Measurements from ENCODE around the gene PPM1L.

The PPM1L gene

DNA sequence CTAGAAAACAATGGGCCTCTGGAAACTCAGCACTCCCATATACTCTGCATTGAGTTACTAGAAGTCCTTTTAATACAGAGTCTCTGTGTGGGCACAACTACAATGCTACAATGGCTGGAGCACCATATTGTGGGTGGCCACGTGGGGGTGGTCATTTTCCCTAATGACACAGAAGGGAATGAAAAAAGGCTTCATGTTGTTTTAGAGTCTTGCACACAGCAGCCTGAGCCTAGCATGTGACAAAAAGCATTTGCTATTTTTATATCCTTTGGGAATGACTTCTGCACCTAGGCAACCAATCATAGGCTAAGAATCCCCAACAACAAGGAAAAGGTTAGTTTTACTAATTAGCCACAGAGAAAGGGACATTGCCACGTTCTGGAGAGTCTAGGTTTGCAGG, 120.6 kb downstream of the PPM1L start:
- no peak overlapping the region for H3K4me3 ChIP-seq (ENCODE audit: low read length)
- H4K20me1 ChIP-seq (ENCODE audit: insufficient read depth, low read length) = no peaks in the 10 kb centered on the region
- H3F3A ChIP-seq (ENCODE audit: insufficient read depth, low read length) = no peaks in the 10 kb centered on the region
- no peak overlapping the region for H2AFZ ChIP-seq (ENCODE audit: low read length)
- no peaks in the 10 kb centered on the region for H3K79me2 ChIP-seq (ENCODE audit: low read length)
- H3K4me1 ChIP-seq (ENCODE audit: low read length) = no peaks in the 10 kb centered on the region
- DNase-seq = no peak
- no peak overlapping the region for H3K4me2 ChIP-seq (ENCODE audit: low read depth, low read length)
- no peaks in the 10 kb centered on the region for H3K36me3 ChIP-seq (replicated peaks; ENCODE audit: insufficient read depth, low read length)
- H3K9me2 ChIP-seq (replicated peaks; ENCODE audit: insufficient read depth, low read length) = no peaks in the 10 kb centered on the region
- TF ChIP-seq EZH2 (optimal IDR thresholded peaks at IDR 0.05; ENCODE audit: low read depth, low read length) (no peak), EZH2phosphoT487 (IDR thresholded peaks at IDR 0.05; ENCODE audit: low read length) (no peak), CTCF (IDR thresholded peaks at IDR 0.05; ENCODE audit: low read length) (no peak)
- no peak overlapping the region for H3K27ac ChIP-seq (ENCODE audit: low read length)
- no peaks in the 10 kb centered on the region for H3K9me3 ChIP-seq (replicated peaks; ENCODE audit: insufficient read depth, low read length)
- no peaks in the 10 kb centered on the region for H3K27me3 ChIP-seq (replicated peaks; ENCODE audit: insufficient read depth, low read length)
- H3K9ac ChIP-seq (ENCODE audit: low read length) = no peak overlapping the region

DNA sequence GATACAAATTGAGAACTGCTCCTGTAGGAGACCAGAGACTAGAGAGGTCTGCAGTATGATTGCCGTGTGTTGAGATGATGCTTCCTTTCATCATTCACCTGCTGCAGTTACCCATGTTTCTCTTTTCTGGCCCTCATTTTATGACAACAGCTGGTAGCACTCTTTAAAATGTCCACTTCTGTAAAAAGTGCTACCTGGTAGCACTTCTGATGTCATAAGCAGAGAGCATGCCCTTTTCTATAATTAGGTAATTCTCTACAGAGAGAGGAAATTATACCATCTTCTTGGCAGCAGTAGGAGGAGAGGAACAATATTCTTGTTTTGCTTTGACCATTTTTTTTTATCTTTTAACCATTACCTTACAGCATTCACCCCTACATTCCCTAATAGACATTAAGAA, 123.8 kb downstream of the PPM1L start:
- H3K36me3 ChIP-seq (replicated peaks; ENCODE audit: insufficient read depth, low read length) = no peaks in the 10 kb centered on the region
- no peak overlapping the region for H3K4me2 ChIP-seq (ENCODE audit: low read depth, low read length)
- no peaks in the 10 kb centered on the region for H3F3A ChIP-seq (ENCODE audit: insufficient read depth, low read length)
- H3K9me3 ChIP-seq (replicated peaks; ENCODE audit: insufficient read depth, low read length) = no peaks in the 10 kb centered on the region
- no peak for DNase-seq
- no peak overlapping the region for H3K27ac ChIP-seq (ENCODE audit: low read length)
- no peak overlapping the region for H3K4me3 ChIP-seq (ENCODE audit: low read length)
- no peaks in the 10 kb centered on the region for H3K9me2 ChIP-seq (replicated peaks; ENCODE audit: insufficient read depth, low read length)
- H3K4me1 ChIP-seq (ENCODE audit: low read length) = no peaks in the 10 kb centered on the region
- TF ChIP-seq EZH2phosphoT487 (IDR thresholded peaks at IDR 0.05; ENCODE audit: low read length) (no peak), EZH2 (optimal IDR thresholded peaks at IDR 0.05; ENCODE audit: low read depth, low read length) (no peak), CTCF (IDR thresholded peaks at IDR 0.05; ENCODE audit: low read length) (no peak)
- H2AFZ ChIP-seq (ENCODE audit: low read length) = no peak overlapping the region
- no peaks in the 10 kb centered on the region for H3K27me3 ChIP-seq (replicated peaks; ENCODE audit: insufficient read depth, low read length)
- H3K79me2 ChIP-seq (ENCODE audit: low read length) = no peaks in the 10 kb centered on the region
- H3K9ac ChIP-seq (ENCODE audit: low read length) = no peak overlapping the region
- H4K20me1 ChIP-seq (ENCODE audit: insufficient read depth, low read length) = no peaks in the 10 kb centered on the region

GRCh38 chr3:160883373-160883772, 127.3 kb downstream of the PPM1L start:
- Histone ChIP-seq H3K4me3 (ENCODE audit: low read length) (no peak overlapping the region), H3K9ac (ENCODE audit: low read length) (no peak overlapping the region), H3K79me2 (ENCODE audit: low read length) (no peaks in the 10 kb centered on the region), H3K36me3 (replicated peaks; ENCODE audit: insufficient read depth, low read length) (no peaks in the 10 kb centered on the region), H3K9me3 (replicated peaks; ENCODE audit: insufficient read depth, low read length) (no peaks in the 10 kb centered on the region), H3K27me3 (replicated peaks; ENCODE audit: insufficient read depth, low read length) (no peaks in the 10 kb centered on the region), H3K4me1 (ENCODE audit: low read length) (no peaks in the 10 kb centered on the region), H2AFZ (ENCODE audit: low read length) (no peak overlapping the region), H3K27ac (ENCODE audit: low read length) (no peak overlapping the region), H3K4me2 (ENCODE audit: low read depth, low read length) (no peak overlapping the region), H4K20me1 (ENCODE audit: insufficient read depth, low read length) (no peaks in the 10 kb centered on the region), H3F3A (ENCODE audit: insufficient read depth, low read length) (no peaks in the 10 kb centered on the region), H3K9me2 (replicated peaks; ENCODE audit: insufficient read depth, low read length) (no peaks in the 10 kb centered on the region)
- DNase-seq = no peak
- TF ChIP-seq EZH2phosphoT487 (IDR thresholded peaks at IDR 0.05; ENCODE audit: low read length) = no peak
- no peak for TF ChIP-seq CTCF (IDR thresholded peaks at IDR 0.05; ENCODE audit: low read length)
- TF ChIP-seq EZH2 (optimal IDR thresholded peaks at IDR 0.05; ENCODE audit: low read depth, low read length) = no peak
